Caco-2 (cell line): Measurements from ENCODE around the gene TXNRD1. TPM values are rescaled to one million over a fixed set of nuclear protein-coding genes. Genes with fewer than 3 reads are reported as not detected.

ENCODE experiments used
- BruUV-seq: library from RNA; stranded (reverse); fragments of 400-500 nt; replicated peaks from 2 replicates; lab custom pipeline; 2021; lab: Mats Ljungman, UMichigan
- CTCF ChIA-PET: fragments of 300-600 bp; sonication (Branson Sonifier 250); formaldehyde crosslinking; loops from one replicate; lab custom pipeline; 2022; ENCODE audit warnings: antibody characterized with exemption; lab: Charles Lee
- POLR2A ChIA-PET: fragments of 300-600 bp; sonication (Branson Sonifier 250); formaldehyde crosslinking; loops from one replicate; lab custom pipeline; 2022; ENCODE audit warnings: antibody characterized with exemption; lab: Charles Lee
- DNase-seq, 2 experiments: peaks; one replicate each; pipeline versions ENCODE4 v3.0.0 to v3.0.0-alpha.2; 2020 to 2022
- H3K27me3 ChIP-seq: replicated peaks from 2 replicates; pipeline ENCODE4 v1.6.0; 2011; ENCODE audit warnings: low read length; ENCODE audit not compliant: control insufficient read depth, insufficient read depth
- H3K36me3 ChIP-seq: 2 replicates; pipeline ENCODE4 v1.5.1; 2011; ENCODE audit warnings: low read length; ENCODE audit not compliant: control insufficient read depth, insufficient read depth
- H3K4me1 ChIP-seq: fragments of 250-450 bp; sonication (Bioruptor Pico); 2 replicates; pipeline ENCODE4 v1.5.1; 2020; ENCODE audit warnings: mild to moderate bottlenecking
- H3K4me3 ChIP-seq: 2 replicates; pipeline ENCODE4 v1.5.1; 2011; ENCODE audit warnings: low read depth, mild to moderate bottlenecking, control low read depth, low read length
- H3K9me3 ChIP-seq: fragments of 250-450 bp; sonication (Bioruptor Pico); 2 replicates; pipeline ENCODE4 v1.5.1; 2020; ENCODE audit warnings: mild to moderate bottlenecking, moderate library complexity
- H3K27ac Mint-ChIP-seq: one replicate; pipeline ENCODE4 v1.8.0; 2022; ENCODE audit warnings: mixed read lengths; ENCODE audit not compliant: unreplicated experiment
- H3K27me3 Mint-ChIP-seq: one replicate; pipeline ENCODE4 v1.8.0; 2022; ENCODE audit warnings: mixed read lengths; ENCODE audit not compliant: insufficient read depth, unreplicated experiment
- H3K36me3 Mint-ChIP-seq: one replicate; pipeline ENCODE4 v1.8.0; 2022; ENCODE audit warnings: mild to moderate bottlenecking, mixed read lengths; ENCODE audit not compliant: insufficient read depth, unreplicated experiment
- H3K4me1 Mint-ChIP-seq: one replicate; pipeline ENCODE4 v1.8.0; 2022; ENCODE audit warnings: low read depth, mixed read lengths; ENCODE audit not compliant: unreplicated experiment
- H3K4me3 Mint-ChIP-seq: one replicate; pipeline ENCODE4 v1.8.0; 2022; ENCODE audit warnings: mild to moderate bottlenecking, moderate library complexity, mixed read lengths; ENCODE audit not compliant: unreplicated experiment
- H3K9me3 Mint-ChIP-seq: one replicate; pipeline ENCODE4 v1.8.0; 2022; ENCODE audit warnings: mixed read lengths; ENCODE audit not compliant: unreplicated experiment
- CTCF ChIP-seq, 2 experiments: fragments of 200-600 bp in 1 of 2; IDR thresholded peaks; 1 replicate in 1 of 2; 2 replicates in 1 of 2; pipeline versions ENCODE4 v1.5.1 to v1.8.0; 2011 to 2022; ENCODE audit warnings: antibody characterized with exemption in 1 of 2, control low read depth in 1 of 2, inconsistent platforms in 1 of 2, low read depth in 1 of 2, low read length in 1 of 2, mild to moderate bottlenecking in 1 of 2, moderate library complexity in 1 of 2; ENCODE audit not compliant: insufficient read depth in 1 of 2, severe bottlenecking in 1 of 2, unreplicated experiment in 1 of 2
- intact Hi-C: fragments of 100-400 bp; cut with micrococcal nuclease; formaldehyde crosslinking; loops from one replicate; pipeline ENCODE4 v1.10.0; 2022; ENCODE audit not compliant: unreplicated experiment
- total RNA-seq: library from RNA; stranded (reverse); gene quantifications from 2 replicates; pipeline ENCODE4 v1.2.3, GENCODE V29; 2022

TXNRD1 gene
- total RNA-seq, 1 experiment from 2014 or later: 115 TPM

GRCh38 chr12:104310751-104311633 is 95.4 kb downstream of the TXNRD1 start:
- Histone ChIP-seq H3K9me3 (no peaks in the 10 kb centered on the region), H3K36me3 (peaks cover 3% of the 10 kb centered on the region; the same call in 1 of the 2 replicates), H3K4me1 (peaks cover 20% of the 10 kb centered on the region), H3K4me3 (no peak overlapping the region), H3K27me3 (no peaks in the 10 kb centered on the region)
- Mint-ChIP-seq H3K4me1 (peaks cover 18% of the 10 kb centered on the region), H3K36me3 (peaks cover 72% of the 10 kb centered on the region), H3K27me3 (no peaks in the 10 kb centered on the region), H3K9me3 (no peaks in the 10 kb centered on the region), H3K27ac (no peak overlapping the region), H3K4me3 (no peak overlapping the region)
- ChIA-PET CTCF (no interaction called here), POLR2A (no interaction called here)
- BruUV-seq: no TSS peak
- no peak for DNase-seq
- intact Hi-C loops: no loop called here
- no peak for TF ChIP-seq CTCF (IDR thresholded peaks at IDR 0.05; ENCODE audit: insufficient read depth in 1 of 2, low read depth in 1 of 2, low read length in 1 of 2, severe bottlenecking in 1 of 2, unreplicated experiment in 1 of 2)

GRCh38 chr12:104312202-104312601 is 96.6 kb downstream of the TXNRD1 start:
- POLR2A ChIA-PET: no interaction called here
- no peaks in the 10 kb centered on the region for H3K9me3 ChIP-seq
- H3K27me3 ChIP-seq: no peaks in the 10 kb centered on the region
- H3K4me3 ChIP-seq: no peak overlapping the region
- peaks cover 3% of the 10 kb centered on the region; the same call in 1 of the 2 replicates for H3K36me3 ChIP-seq
- intact Hi-C loops: no loop called here
- no TSS peak for BruUV-seq
- no peak overlapping the region for H3K4me3 Mint-ChIP-seq
- peaks cover 75% of the 10 kb centered on the region for H3K36me3 Mint-ChIP-seq
- H3K27me3 Mint-ChIP-seq: no peaks in the 10 kb centered on the region
- CTCF ChIA-PET: no interaction called here
- H3K4me1 Mint-ChIP-seq: peaks cover 6% of the 10 kb centered on the region
- H3K4me1 ChIP-seq: peaks cover 14% of the 10 kb centered on the region
- no peak overlapping the region for H3K27ac Mint-ChIP-seq
- no peak for DNase-seq
- H3K9me3 Mint-ChIP-seq: no peaks in the 10 kb centered on the region
- no peak for TF ChIP-seq CTCF (IDR thresholded peaks at IDR 0.05; ENCODE audit: insufficient read depth in 1 of 2, low read depth in 1 of 2, low read length in 1 of 2, severe bottlenecking in 1 of 2, unreplicated experiment in 1 of 2)

GRCh38 chr12:104312654-104313053 is 97.1 kb downstream of the TXNRD1 start:
- Mint-ChIP-seq H3K4me3 (no peak overlapping the region), H3K4me1 (peaks cover 1% of the 10 kb centered on the region), H3K36me3 (peaks cover 75% of the 10 kb centered on the region), H3K9me3 (no peaks in the 10 kb centered on the region), H3K27ac (no peak overlapping the region), H3K27me3 (no peaks in the 10 kb centered on the region)
- Histone ChIP-seq H3K4me1 (peaks cover 9% of the 10 kb centered on the region; the same call in 1 of the 2 replicates), H3K9me3 (no peaks in the 10 kb centered on the region), H3K36me3 (peaks cover 3% of the 10 kb centered on the region; the same call in 1 of the 2 replicates), H3K27me3 (no peaks in the 10 kb centered on the region), H3K4me3 (no peak overlapping the region)
- CTCF ChIA-PET: no interaction called here
- no TSS peak for BruUV-seq
- DNase-seq: no peak
- POLR2A ChIA-PET: no interaction called here
- TF ChIP-seq CTCF (IDR thresholded peaks at IDR 0.05; ENCODE audit: insufficient read depth in 1 of 2, low read depth in 1 of 2, low read length in 1 of 2, severe bottlenecking in 1 of 2, unreplicated experiment in 1 of 2): no peak
- intact Hi-C loops: no loop called here
